ENCODE data around the gene NOC4L.
A peak's percentile ranks its signal among the peaks of the same experiment; 100 is the strongest.
"Not testable (repeated sequence)": the region's sequence is repeated elsewhere in the genome, so short reads cannot be mapped to it uniquely, and the experiment has no call there.

The NOC4L gene

DNA sequence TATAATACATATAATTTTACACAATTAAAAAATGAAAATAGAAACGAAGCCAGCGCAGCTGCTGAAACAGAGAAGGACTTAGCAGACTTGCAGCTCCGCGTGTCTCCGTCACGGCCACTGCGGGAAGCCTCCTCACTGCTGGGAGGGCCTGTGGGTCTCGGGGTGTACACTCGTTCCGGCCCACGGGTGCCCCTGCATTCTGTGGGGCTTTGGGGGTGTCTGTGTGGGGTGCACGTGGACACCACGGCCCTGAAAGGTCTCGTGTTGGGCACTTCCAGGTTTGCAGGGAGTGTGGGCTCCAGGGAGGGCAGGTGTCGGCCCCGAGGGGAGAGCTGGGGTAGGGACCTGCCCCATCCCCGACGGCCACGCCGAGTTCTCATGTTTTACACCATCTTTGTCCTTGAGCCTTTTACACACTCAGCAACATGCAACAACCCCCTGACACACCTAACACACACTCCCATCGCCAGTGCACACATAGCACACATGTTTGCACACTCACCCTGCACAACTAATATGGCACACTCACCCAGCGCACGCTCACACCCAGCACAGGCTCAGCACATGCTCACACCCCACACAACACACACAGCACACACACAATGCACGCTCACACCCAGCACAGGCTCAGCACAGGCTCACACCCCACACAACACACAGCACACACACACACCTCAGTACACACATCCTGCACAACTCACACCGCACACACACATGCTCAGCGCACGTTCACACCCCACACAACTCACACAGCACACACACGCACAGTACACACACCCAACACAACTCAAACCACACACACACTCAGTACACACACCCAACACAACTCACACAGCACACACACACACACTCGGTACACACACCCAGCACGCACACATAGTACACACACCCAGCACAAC is 36.6 kb downstream of the NOC4L start:
- DNase-seq (ENCODE audit: low read depth, low spot score): no peak

DNA sequence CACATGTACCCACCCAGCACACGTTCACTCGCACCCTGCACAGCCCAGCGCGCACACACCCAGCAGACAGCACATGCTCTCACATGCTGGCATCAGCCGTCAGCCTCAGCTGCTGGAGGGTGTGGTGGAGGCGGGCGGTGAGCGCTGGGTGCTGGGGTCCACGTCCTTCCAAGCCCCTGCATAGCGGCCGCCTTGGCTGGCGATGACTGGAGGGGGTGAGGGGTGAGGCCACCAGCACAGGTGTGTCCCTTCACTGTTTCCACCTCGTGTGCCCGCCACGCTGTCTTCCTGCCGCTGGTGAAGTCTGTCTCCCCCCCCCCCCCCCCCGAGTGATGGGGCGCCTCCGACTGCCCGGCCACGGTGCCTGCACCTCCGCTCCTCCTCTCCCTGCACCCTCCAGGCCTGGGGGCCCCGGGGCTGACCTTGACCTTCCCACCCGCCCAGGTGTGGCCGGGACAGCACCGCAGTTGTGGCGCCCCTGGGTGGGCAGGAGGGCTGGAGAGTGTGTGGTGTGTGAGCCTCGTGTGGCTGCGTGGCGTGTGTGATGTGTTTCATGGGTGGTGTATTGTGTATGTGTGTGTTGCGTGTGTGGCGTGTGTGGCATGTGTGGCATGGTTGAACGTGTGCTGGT is 37.4 kb downstream of the NOC4L start:
- no peak for DNase-seq (ENCODE audit: low read depth, low spot score)

DNA sequence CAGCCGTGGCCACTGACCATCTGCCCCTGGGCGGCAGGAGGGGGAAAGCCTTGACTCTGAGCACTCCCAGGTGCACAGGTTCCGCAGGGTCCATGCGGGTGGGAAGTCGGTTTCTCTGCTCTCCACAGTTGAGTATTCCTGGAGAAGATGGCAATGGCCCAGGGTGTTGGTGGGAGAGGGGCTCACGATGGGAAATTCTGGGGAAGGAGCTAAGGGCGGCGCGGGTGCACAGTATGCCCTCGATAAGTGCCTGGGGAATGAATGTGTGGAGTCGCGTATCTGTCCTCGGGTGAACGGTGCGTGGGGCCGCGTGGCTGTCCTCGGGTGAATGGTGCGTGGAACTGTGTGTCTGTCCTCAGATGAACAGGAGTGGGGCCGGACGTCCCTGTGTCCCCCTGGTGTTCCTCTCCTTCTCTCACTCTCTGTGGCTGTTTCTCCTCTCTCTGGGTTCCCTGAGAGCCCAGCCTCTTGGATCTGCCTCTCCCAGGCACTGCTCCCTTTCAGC is 38.0 kb downstream of the NOC4L start:
- no peak for DNase-seq (ENCODE audit: low read depth, low spot score)

GRCh38 chr12:132182711-132183365 is 38.6 kb downstream of the NOC4L start:
- DNase-seq (ENCODE audit: low read depth, low spot score): no peak

DNA sequence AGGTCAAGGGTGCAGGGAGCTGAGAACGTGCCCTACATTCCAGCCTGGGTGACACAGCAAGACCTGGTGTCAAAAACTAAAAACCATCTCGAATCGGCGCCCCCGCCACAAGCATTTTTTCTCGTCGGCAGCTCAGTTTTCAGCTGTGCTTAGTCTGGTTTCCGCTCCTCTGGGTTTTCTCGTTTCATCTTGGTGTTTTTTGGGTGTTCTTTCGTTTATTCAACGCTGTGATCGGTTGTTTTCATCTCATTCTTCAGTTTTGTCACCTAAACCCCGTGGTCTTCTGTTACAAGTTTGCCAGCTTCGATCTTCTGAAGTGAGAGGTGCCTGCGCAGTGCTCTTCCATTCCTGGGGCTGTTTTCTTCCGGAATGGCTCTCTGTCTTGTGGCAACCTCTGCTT is 41.4 kb downstream of the NOC4L start:
- DNase-seq (ENCODE audit: low read depth, low spot score): no peak

- DNase-seq (ENCODE audit: low read depth, low spot score): no peak
Measured at GRCh38 chr12:132186208-132186856, 42.1 kb downstream of the NOC4L start.

DNA sequence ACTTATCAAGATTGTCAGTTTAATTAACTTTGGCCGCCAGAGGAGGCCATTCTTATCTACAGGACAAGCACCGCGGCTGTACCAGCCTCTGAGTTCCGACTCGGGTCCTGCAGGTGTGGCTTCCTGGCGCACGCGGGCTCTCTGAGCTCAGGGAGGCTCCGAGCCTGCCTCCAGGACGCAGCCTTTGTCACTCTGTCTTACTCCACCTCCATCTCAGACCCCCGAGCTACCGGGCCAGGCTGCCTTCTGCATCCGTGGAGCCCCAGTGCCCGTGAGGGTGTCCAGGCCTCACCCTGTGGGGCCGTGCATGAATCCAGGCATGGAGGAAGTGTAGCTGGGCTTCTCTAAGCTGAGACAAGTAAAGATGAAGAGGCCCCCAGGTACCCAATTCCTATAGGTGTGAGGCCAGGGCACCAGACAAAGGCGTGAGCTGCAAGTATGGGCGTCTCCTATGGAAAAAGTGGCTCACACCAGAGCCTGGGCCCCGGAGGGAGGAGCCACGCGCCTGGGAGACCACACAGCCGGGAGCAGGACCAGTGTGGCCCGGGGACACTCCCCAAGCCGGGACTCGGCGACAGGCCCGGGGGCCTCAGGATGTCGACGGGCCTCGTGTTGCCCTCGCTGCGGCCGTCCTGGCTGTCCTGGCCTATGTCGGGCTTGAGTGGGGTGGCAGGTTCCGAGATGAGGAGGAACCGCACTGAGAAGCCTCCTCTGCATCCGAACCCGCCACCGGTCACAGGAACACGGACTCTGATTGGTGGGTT is 42.8 kb downstream of the NOC4L start:
- no peak for DNase-seq (ENCODE audit: low read depth, low spot score)

DNA sequence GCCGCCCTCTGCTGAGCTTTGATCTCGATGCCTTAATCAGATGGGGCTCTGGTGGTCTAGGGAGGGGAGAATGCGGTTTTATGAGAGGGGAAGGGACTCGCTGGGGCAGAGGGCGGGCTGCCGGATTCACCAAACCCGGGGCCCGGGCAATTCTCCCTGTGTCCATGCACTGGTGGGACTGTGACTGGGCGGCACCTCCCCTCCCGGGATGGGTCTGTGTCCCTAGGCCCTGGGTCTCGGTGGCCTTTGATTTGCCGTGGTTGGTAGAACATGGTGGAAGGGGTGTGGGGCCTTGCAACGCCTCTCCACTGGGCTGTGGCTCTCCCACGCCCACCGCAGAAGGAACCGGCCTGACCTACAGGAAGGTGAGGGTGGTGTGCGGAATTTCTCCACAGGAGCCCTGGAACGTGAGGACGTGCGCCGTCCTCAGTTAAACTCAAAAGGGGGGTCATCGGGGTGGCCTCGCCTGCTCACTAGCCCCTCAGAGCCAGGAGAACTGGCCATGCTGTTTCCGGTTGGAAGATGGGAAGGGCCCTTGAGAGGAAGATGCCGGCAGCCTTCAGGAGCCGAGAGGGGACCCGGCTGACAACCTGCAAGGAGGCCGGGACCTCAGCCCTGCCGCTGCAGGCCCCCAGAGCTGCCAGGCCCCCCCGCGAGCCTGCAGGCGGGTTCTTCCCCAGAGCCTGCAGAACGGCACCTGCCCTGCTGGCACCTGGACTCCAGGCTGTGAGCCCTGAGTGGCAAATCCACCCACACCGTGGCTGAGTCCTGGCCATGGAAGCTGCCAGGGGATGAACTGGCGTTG is 43.6 kb downstream of the NOC4L start:
- no peak for DNase-seq (ENCODE audit: low read depth, low spot score)

GRCh38 chr12:132188451-132188901 is 44.2 kb downstream of the NOC4L start:
- DNase-seq (ENCODE audit: low read depth, low spot score): no peak

- DNase-seq (ENCODE audit: low read depth, low spot score): no peak
Measured at GRCh38 chr12:132188916-132189325, 44.7 kb downstream of the NOC4L start.

DNA sequence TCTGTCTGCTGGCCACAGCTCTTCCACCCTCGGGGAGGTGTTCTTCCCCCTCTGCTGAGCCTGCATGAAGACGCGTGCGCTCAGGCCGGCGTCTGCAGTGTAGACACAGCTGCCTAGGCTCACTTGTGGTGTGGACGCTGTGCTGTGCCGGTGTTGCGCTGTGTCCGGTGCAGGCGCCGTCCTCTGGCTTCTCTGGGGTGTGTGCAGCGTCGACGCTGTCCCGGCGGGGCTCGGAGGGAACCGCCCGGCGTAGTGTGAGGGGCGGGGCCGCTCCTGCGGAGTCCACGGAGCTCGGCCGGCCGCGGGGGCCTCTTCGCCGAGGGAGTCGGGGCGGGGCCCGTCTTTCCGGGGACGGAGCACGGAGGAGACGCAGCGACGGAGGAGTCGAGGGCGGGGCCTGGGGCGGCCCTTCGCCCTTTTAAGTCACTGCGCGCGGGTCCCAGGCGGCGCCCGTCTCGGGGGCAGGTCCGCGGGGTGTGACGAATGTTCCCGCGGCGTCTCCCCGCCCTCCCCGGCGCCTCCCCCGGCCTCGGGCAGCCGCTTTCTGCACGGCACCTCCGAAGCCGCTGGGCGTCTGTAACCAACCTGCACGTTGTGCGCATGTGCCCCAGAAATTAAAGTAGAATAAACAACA is 45.2 kb downstream of the NOC4L start:
- DNase-seq (ENCODE audit: low read depth, low spot score): peak; percentile 86

GRCh38 chr12:132190012-132190755 is 45.9 kb downstream of the NOC4L start:
- no peak for DNase-seq (ENCODE audit: low read depth, low spot score)

GRCh38 chr12:132190834-132191500 is 46.7 kb downstream of the NOC4L start:
- no peak for DNase-seq (ENCODE audit: low read depth, low spot score)

DNA sequence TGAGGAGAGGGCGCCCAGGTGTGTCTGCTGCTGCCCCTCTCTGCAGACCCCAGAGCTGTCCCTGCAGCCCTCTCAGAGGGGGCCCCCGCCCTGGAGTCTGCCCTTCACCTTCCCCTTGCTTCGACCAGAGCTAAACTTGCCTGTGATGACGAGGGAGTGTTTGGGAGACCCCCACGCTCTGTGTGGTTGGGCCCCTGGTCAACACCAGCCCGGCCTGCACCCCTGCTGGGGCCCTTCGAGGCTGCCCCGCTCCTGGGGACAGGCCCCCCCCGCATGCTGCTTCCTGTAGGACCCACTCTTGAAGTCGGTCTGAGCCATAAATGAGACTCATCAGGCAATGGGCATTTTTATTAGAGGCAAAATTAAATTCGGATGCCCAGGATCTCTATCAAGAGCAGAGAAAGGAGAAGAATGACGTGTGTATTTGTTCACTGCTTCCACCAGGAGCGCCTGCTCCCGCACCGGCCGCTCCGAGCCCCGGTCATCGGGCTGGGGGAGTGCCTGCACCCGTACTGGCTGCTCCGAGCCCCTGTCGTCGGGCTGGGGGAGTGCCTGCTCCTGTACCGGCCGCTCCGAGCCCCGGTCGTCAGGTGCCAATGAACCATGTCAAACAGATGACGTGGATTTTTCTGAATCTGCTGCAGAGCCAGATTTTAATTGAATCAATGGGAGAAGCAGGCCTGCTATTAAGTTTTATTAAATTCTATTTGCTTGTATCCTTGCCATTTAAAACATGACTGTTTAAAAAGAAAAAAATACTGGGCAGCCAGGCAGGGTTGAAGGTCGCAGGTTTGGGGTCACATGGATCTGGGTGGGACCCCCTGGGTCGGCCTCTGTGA is 47.7 kb downstream of the NOC4L start:
- no peak for DNase-seq (ENCODE audit: low read depth, low spot score)

DNA sequence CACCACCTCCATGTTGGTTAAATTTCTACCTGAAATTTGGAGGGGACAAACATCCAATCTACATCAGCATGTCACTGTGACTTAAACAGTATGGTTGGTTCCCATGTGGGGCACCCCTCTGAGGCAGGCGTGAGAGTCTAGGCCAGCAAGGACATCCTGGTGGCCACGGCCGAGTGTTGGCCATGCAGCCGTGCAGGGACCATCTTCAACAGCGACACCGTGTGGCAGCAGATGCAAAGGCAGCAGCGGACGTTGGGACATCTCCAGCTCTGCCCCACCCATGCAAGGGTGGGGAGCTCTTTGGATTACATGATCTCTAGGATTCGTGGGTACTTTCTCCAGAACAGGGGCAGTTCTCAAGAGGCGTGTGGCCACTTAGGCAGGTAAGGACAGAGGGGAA is 49.8 kb downstream of the NOC4L start:
- DNase-seq (ENCODE audit: low read depth, low spot score): no peak

DNA sequence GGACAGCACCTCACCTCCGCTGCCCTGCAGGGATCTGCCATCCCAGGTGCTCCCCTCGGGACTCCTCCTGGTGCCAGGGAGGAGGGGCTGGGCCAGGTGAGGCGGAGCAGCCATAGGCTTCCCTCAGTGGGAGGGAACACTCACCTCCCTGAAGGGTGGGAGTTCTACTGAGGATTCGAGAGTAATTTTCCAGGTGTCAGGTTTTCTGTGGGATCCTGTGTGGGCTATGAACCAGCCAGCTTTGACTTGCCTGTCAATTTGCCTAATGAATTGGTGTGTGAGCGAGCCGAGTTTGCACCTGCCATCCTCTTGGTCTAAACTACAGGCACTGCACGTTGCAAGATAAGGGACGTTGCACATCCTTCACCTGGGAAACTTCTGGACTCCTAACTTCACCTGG is 50.3 kb downstream of the NOC4L start:
- no peak for DNase-seq (ENCODE audit: low read depth, low spot score)

DNA sequence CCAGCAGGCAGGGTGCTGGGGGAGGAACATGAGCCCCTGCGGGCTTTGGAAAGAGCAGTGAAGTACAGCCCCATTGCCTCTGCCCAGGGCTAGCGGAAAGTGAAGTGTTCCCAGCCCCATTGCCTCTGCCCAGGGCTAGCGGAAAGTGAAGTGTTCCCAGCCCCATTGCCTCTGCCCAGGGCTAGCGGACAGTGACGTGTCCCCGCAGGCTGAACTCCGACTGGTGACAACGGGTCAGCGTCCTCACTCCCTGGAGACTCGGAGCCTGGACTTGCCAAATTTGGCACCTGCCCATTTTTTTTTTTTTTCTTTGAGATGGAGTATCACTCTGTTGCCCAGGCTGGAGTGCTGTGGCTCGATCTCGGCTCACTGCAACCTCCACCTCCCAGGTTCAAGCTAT is 51.0 kb downstream of the NOC4L start:
- DNase-seq (ENCODE audit: low read depth, low spot score): not testable (repeated sequence)
